NT2/D1 (cell line): ENCODE measurements around the gene HM13.

Experiments used
- DNase-seq: peaks from one replicate; pipeline ENCODE4 v3.0.0-alpha.2; 2011; ENCODE audit warnings: low read depth, low spot score
- H3K27me3 ChIP-seq: 2 replicates; pipeline ENCODE4 v1.6.0; 2011; ENCODE audit warnings: mild to moderate bottlenecking; ENCODE audit not compliant: insufficient read length, insufficient read depth
- H3K36me3 ChIP-seq: 2 replicates; pipeline ENCODE4 v1.6.1; 2011; ENCODE audit warnings: mild to moderate bottlenecking, low read length, mixed read lengths; ENCODE audit not compliant: insufficient read depth, insufficient read length
- H3K4me1 ChIP-seq: 2 replicates; pipeline ENCODE4 v1.5.1; 2011; ENCODE audit not compliant: insufficient read depth, insufficient read length
- H3K4me3 ChIP-seq: 2 replicates; pipeline ENCODE4 v1.5.1; 2011; ENCODE audit warnings: low read depth; ENCODE audit not compliant: insufficient read length
- H3K9ac ChIP-seq: 2 replicates; pipeline ENCODE4 v1.6.0; 2011; ENCODE audit warnings: low read depth; ENCODE audit not compliant: insufficient read length
- H3K9me3 ChIP-seq: 2 replicates; pipeline ENCODE4 v1.5.1; 2011; ENCODE audit warnings: mild to moderate bottlenecking, low read length; ENCODE audit not compliant: insufficient read depth
- SUZ12 ChIP-seq: IDR thresholded peaks from 2 replicates; pipeline ENCODE4 v1.6.1; 2011; ENCODE audit not compliant: insufficient read length, insufficient read depth; ENCODE audit errors: extremely low read depth
- YY1 ChIP-seq: IDR thresholded peaks from 2 replicates; pipeline ENCODE4 v1.6.1; 2011; ENCODE audit not compliant: insufficient read length, insufficient read depth
- ZNF274 ChIP-seq: IDR thresholded peaks from 2 replicates; pipeline ENCODE4 v1.6.1; 2011; ENCODE audit warnings: mild to moderate bottlenecking, low read depth, low read length

The HM13 gene

DNA sequence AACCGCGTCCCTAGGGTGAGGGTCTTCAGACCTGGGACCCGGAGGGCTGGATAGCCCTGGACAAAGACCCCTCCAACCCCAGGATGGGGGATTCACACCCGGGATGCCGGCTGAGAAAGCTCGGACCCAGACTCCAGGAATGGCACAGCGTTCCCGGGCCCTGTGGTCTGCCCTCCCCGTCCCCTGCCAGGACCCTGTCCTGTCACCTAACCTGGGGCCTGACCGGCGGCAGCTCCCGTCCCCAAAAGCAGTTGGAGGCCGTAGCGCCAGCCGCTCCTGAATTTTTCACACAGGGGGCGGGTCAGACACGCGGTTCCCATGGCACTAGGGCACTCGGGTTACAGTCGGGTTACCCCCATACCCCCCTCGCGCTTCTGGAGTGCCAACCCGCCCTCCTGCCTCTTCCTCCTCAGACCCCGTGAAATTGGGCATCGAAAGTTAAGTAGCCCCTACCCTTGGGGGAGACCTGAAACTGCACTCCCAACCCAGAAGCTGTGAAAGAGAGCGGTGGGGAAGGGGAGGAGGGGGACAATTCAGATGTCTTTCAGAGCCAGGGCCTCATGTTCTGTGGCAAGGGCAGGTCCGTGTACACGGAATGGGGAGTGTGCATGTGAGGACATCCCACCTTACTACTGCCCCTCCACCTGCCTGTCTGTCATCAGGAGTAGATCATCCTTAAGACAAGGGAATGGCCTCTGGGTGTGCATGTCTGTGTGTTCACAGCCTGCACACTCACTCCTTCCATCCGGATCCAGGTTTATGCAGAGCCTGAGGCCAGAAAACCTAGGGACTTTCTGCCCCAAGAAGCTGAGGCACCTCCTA is 38.6 kb upstream of the HM13 start:
- peak overlapping the region; percentile 64 for H3K4me3 ChIP-seq
- no peak for TF ChIP-seq YY1
- no peak for TF ChIP-seq SUZ12
- TF ChIP-seq ZNF274 = no peak
- peak overlapping the region; percentile 67 for H3K9ac ChIP-seq
- peaks cover 44% of the 10 kb centered on the region for H3K27me3 ChIP-seq
- peaks cover 3% of the 10 kb centered on the region for H3K4me1 ChIP-seq
- no peak for DNase-seq
- H3K9me3 ChIP-seq = peaks cover 6% of the 10 kb centered on the region; the same call in 1 of the 2 replicates
- H3K36me3 ChIP-seq = no peaks in the 10 kb centered on the region

GRCh38 chr20:31476294-31476585 is 38.0 kb upstream of the HM13 start:
- TF ChIP-seq YY1 = no peak
- TF ChIP-seq SUZ12 = no peak
- TF ChIP-seq ZNF274 = no peak
- Histone ChIP-seq H3K27me3 (peaks cover 44% of the 10 kb centered on the region), H3K4me1 (peaks cover 3% of the 10 kb centered on the region), H3K9ac (no peak overlapping the region), H3K36me3 (no peaks in the 10 kb centered on the region), H3K4me3 (no peak overlapping the region), H3K9me3 (peaks cover 6% of the 10 kb centered on the region; the same call in 1 of the 2 replicates)
- no peak for DNase-seq

- Histone ChIP-seq H3K4me3 (no peak overlapping the region), H3K36me3 (no peaks in the 10 kb centered on the region), H3K27me3 (peaks cover 44% of the 10 kb centered on the region), H3K9ac (no peak overlapping the region), H3K9me3 (peaks cover 6% of the 10 kb centered on the region; the same call in 1 of the 2 replicates), H3K4me1 (peaks cover 3% of the 10 kb centered on the region)
- TF ChIP-seq SUZ12 (no peak), ZNF274 (no peak), YY1 (no peak)
- DNase-seq = no peak
Observed at GRCh38 chr20:31476643-31477215, 37.5 kb upstream of the HM13 start.

GRCh38 chr20:31484001-31484400 is 30.2 kb upstream of the HM13 start:
- peaks cover 16% of the 10 kb centered on the region for H3K27me3 ChIP-seq
- H3K4me1 ChIP-seq = peaks cover 2% of the 10 kb centered on the region
- no peak for TF ChIP-seq SUZ12
- no peak for TF ChIP-seq ZNF274
- TF ChIP-seq YY1 = no peak
- no peaks in the 10 kb centered on the region for H3K36me3 ChIP-seq
- no peak overlapping the region for H3K9ac ChIP-seq
- no peak overlapping the region for H3K4me3 ChIP-seq
- no peaks in the 10 kb centered on the region for H3K9me3 ChIP-seq
- DNase-seq = no peak

- Histone ChIP-seq H3K4me1 (peaks cover 2% of the 10 kb centered on the region), H3K9ac (peak overlapping the region; percentile 61), H3K9me3 (no peaks in the 10 kb centered on the region), H3K27me3 (peaks cover 16% of the 10 kb centered on the region), H3K4me3 (peak overlapping the region; percentile 46), H3K36me3 (no peaks in the 10 kb centered on the region)
- no peak for TF ChIP-seq ZNF274
- TF ChIP-seq SUZ12 = no peak
- TF ChIP-seq YY1 = no peak
- DNase-seq = no peak
Observed at GRCh38 chr20:31485450-31486339, 28.5 kb upstream of the HM13 start.

- Histone ChIP-seq H3K4me3 (no peak overlapping the region), H3K36me3 (no peaks in the 10 kb centered on the region), H3K9me3 (no peaks in the 10 kb centered on the region), H3K4me1 (peaks cover 2% of the 10 kb centered on the region), H3K9ac (no peak overlapping the region), H3K27me3 (peaks cover 13% of the 10 kb centered on the region)
- DNase-seq = no peak
- no peak for TF ChIP-seq ZNF274
Observed at GRCh38 chr20:31488115-31488514, 26.1 kb upstream of the HM13 start.

- no peak overlapping the region for H3K4me3 ChIP-seq
- H3K4me1 ChIP-seq = peaks cover 2% of the 10 kb centered on the region
- no peak for TF ChIP-seq ZNF274
- TF ChIP-seq YY1 = no peak
- TF ChIP-seq SUZ12 = no peak
- H3K27me3 ChIP-seq = peaks cover 13% of the 10 kb centered on the region
- no peak overlapping the region for H3K9ac ChIP-seq
- DNase-seq = no peak
- no peaks in the 10 kb centered on the region for H3K9me3 ChIP-seq
- H3K36me3 ChIP-seq = no peaks in the 10 kb centered on the region
Observed at GRCh38 chr20:31489152-31489551, 25.1 kb upstream of the HM13 start.
